ENCODE results near the gene GGCX. TPM values are rescaled to one million over a fixed set of nuclear protein-coding genes. Genes with fewer than 3 reads are reported as not detected.

Gene GGCX
- total and polyA plus RNA-seq, 2 of the 13 experiments (the other 11 are each of a cell fraction or from before 2014, with no cell fraction given) = 72.5 to 103 TPM

DNA sequence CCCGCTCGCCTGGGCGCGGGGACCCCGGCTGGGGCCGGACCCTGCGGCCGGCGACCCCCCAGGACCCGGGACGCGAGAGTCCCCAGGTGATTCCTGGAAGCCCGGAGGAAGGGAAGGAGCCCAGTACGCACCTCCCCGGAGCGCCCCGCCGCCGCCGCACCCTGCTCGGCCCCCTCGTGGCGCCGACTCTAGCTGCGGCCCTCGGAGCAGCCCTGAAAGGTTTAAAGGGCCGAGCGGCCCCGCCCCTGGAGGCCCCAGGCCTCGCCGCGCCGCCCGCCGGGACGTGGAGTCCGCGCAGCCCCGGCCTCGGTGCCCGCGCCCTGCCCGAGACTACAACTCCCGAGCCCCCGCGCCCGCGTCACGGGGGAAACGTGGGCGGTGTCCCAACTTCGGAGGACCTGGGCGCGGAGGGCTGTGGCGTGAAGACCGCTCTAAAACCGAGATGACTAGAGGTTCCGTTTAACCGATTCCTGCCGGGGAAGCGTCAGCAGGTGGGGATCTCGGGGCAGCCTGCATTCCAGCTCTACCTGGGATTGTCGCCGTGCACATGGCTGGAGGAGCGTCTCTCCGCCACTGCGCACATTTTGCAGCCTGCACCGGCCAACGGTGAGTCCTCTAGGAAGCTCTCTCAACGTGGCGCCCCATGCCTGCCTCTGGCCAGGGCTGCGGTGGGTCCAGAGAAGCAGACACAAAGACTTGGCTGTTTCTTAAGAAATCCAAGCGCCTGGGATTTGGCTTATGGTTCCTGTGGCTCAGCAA lies 41.4 kb upstream of the GGCX start, which contains the start of gene TMEM150A (continued):
- TF ChIP-seq RORA (CRISPR knock-in tag; IDR thresholded peaks at IDR 0.05) (no peak), RFX5 (IDR thresholded peaks at IDR 0.05; ENCODE audit: low read depth, low read length) (peak; percentile 18; the same call in 1 of the 2 replicates), TOE1 (CRISPR knock-in tag; IDR thresholded peaks at IDR 0.05) (no peak), EHMT2 (IDR thresholded peaks at IDR 0.05; ENCODE audit: borderline replicate concordance, low read depth, low read length) (no peak), NFRKB (IDR thresholded peaks at IDR 0.05) (no peak), ZKSCAN5 (CRISPR knock-in tag; IDR thresholded peaks at IDR 0.05) (no peak), IKZF1 (IDR thresholded peaks at IDR 0.05) (no peak), ADNP (CRISPR knock-in tag; IDR thresholded peaks at IDR 0.05) (no peak), ZNF781 (CRISPR knock-in tag; IDR thresholded peaks at IDR 0.05; ENCODE audit: borderline replicate concordance, not compliant biosample characterization) (no peak), CCAR2 (optimal IDR thresholded peaks at IDR 0.05; ENCODE audit: low read depth, low read length) (no peak), IKZF4 (CRISPR knock-in tag; IDR thresholded peaks at IDR 0.05; ENCODE audit: borderline replicate concordance, low read depth, not compliant biosample characterization) (peak; percentile 67), HNF4G (IDR thresholded peaks at IDR 0.05; ENCODE audit: borderline replicate concordance, low read depth, low read length) (peak; percentile 63; the same call in 1 of the 2 replicates), HNF4G (CRISPR knock-in tag; IDR thresholded peaks at IDR 0.05; ENCODE audit: borderline replicate concordance, low read depth) (peak; percentile 52; the same call in 1 of the 2 replicates), ZNF850 (CRISPR knock-in tag; conservative IDR thresholded peaks at IDR 0.05) (peak; percentile 75; the same call in 1 of the 2 replicates), HIC2 (CRISPR knock-in tag; IDR thresholded peaks at IDR 0.05; ENCODE audit: low read depth) (peak; percentile 52; the same call in 1 of the 2 replicates), SPEN (CRISPR knock-in tag; IDR thresholded peaks at IDR 0.05; ENCODE audit: low read depth) (peak; percentile 88), MYC (CRISPR knock-in tag; IDR thresholded peaks at IDR 0.05; ENCODE audit: borderline replicate concordance) (peak; percentile 84), BCL3 (CRISPR knock-in tag; IDR thresholded peaks at IDR 0.05) (peak; percentile 86; the same call in 1 of the 2 replicates), MXD3 (CRISPR knock-in tag; IDR thresholded peaks at IDR 0.05) (peak; percentile 82), NFE2L1 (CRISPR knock-in tag; IDR thresholded peaks at IDR 0.05; ENCODE audit: borderline replicate concordance) (no peak), FOXJ3 (CRISPR knock-in tag; IDR thresholded peaks at IDR 0.05; ENCODE audit: borderline replicate concordance) (no peak), ZNF605 (CRISPR knock-in tag; IDR thresholded peaks at IDR 0.05) (peak; percentile 55; the same call in 1 of the 2 replicates)
- TF ChIP-seq, protein P1, sequence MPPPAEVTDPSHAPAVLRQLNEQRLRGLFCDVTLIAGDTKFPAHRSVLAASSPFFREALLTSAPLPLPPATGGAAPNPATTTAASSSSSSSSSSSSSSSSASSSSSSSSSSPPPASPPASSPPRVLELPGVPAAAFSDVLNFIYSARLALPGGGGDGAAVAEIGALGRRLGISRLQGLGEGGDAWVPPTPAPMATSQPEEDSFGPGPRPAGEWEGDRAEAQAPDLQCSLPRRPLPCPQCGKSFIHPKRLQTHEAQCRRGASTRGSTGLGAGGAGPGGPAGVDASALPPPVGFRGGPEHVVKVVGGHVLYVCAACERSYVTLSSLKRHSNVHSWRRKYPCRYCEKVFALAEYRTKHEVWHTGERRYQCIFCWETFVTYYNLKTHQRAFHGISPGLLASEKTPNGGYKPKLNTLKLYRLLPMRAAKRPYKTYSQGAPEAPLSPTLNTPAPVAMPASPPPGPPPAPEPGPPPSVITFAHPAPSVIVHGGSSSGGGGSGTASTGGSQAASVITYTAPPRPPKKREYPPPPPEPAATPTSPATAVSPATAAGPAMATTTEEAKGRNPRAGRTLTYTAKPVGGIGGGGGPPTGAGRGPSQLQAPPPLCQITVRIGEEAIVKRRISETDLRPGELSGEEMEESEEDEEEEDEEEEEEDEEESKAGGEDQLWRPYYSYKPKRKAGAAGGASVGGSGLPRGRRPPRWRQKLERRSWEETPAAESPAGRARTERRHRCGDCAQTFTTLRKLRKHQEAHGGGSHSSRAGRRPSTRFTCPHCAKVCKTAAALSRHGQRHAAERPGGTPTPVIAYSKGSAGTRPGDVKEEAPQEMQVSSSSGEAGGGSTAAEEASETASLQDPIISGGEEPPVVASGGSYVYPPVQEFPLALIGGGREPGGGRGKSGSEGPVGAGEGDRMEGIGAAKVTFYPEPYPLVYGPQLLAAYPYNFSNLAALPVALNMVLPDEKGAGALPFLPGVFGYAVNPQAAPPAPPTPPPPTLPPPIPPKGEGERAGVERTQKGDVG (CRISPR knock-in tag; IDR thresholded peaks at IDR 0.05; ENCODE audit: borderline replicate concordance) = peak; percentile 66; the same call in 1 of the 2 replicates

Data from HepG2 (cell line).